ENCODE results near the gene RTN4RL2.
A peak's percentile ranks its signal among the peaks of the same experiment; 100 is the strongest.
"Not testable (repeated sequence)": the region's sequence is repeated elsewhere in the genome, so short reads cannot be mapped to it uniquely, and the experiment has no call there.

The RTN4RL2 gene

GRCh38 chr11:57432149-57432561 is 28.2 kb upstream of the RTN4RL2 start:
- no peak for DNase-seq (ENCODE audit: low read depth in 2 of 3, low spot score in 2 of 3)

DNA sequence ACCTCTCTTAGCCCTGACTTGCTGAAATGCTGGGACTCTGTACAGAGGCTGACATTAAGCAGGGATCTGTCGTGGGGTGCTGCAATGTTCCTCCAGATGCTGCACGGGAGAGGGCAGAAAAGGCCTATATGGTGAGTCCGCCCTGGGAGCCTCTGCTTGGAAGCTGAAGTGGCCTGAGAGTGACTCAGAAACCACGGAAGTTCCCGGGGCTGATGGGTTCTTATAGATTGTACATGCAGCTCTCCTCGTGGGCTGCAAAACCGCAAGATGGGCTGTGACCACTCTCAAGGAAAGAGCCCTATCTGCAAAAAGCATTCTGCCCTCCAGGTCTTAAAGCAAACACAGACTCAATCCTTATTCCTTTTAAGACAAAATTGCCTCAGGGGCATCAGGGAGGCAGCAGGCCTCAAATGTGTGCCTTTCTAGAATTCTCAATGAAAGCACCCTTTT is 27.6 kb upstream of the RTN4RL2 start:
- DNase-seq (ENCODE audit: low read depth in 2 of 3, low spot score in 2 of 3) = peak in 1 of 3 experiments; percentile 10

DNA sequence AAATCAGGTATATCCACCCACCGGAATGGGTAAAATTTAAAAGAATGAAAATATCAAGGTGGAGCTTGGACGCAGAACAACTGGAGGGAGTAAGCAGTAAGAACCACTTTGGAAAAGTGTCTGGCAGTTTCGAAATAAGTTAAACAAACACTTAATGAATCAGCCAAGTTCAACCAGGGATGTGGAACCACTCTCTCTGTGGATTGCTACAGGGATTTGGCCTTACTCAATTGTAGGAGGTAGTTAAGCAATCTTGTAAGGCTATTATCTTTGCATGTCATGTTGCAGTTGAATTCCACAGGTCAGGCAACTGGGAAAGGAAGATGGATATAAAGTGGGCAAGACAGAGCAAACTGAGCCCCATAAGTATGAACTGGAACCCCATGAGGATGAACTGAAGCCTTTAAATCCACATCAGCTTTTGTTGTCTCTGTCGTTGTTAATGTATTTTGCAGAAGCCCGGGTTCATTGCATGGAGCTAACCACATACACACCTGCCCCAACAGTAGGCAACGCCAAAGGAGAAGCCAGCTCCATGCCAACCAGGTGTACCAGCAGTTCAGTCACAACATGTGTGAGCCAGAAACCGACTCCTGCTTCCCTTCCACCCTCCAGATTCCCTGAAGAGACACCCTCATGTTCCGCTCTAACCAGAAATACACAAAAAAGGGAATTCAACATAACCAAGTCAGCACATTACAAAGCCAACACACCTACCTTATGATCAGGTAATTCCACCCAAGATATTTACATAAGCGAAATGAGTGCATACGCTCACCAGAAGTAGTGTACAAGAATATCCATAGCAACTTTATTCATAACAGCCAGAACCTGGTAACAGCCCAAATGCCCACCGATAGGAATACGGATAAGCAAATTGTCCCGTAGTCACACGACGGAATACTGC is 25.4 kb upstream of the RTN4RL2 start:
- no peak for DNase-seq (ENCODE audit: low read depth in 2 of 3, low spot score in 2 of 3)

DNA sequence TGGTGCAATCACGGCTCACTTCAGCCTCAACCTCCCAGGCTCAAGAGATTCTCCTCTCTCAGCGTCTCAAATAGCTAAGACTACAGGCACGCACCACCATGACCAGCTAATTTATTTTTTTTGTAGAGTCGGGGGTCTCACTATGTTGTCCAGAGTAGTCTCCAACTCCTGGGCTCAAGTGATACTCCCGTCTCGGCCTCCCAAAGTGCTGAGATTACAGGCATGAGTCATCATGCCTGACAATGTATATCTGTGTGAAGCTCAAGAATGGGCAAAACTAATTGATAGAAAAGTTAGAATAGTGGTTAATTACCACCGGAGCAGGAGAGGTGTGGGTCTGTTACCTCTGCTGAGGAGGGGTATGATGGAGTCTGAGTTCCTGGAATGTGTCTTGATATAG is 24.3 kb upstream of the RTN4RL2 start:
- no peak for DNase-seq (ENCODE audit: low read depth in 2 of 3, low spot score in 2 of 3)

DNA sequence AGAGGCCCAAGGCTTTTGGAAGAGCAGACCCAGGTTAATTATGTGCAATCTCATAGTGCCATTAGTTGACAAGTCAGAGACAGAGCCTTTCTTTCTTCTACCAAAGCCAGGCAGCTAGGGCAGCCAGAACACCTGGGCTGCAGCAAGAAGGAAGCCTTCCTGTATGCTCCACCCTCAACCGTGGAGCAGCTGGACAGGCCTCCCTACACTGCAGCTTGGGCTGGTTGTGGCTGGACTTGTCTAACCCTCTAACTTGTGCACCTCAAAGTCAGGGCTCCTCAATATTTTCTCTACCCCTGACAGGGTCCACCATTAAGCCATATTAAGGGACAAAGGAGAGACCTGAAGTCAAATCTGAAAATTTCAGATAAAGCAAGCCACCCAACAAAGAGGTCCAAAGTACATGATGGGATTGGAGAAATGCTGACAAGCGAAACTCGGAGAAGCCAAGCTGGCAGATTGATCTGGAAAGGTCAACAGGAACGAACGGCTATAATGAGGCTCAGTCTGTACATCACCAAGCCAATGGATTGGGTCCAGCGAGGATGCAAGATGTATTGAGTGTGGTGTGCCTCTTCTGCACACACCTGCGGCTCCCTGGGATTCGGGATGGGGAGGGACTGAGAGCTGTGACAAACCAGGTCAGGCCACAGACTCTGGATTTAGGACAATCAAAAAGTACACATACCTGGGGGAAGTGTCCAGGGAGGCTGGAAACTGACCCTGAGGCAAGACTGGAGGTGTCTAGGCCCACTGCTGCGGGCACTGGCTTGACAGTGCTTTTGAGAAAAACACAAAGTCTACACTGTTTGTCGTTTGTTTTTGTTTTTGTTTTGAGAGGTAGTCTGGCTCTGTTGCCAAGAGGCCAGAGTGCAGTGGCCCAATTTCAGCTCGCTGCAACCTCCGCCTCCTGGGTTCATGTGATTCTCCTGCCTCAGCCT is 21.7 kb upstream of the RTN4RL2 start:
- no peak for DNase-seq (ENCODE audit: low read depth in 2 of 3, low spot score in 2 of 3)

GRCh38 chr11:57439786-57440185 is 20.5 kb upstream of the RTN4RL2 start:
- no peak for DNase-seq (ENCODE audit: low read depth in 2 of 3, low spot score in 2 of 3)

DNA sequence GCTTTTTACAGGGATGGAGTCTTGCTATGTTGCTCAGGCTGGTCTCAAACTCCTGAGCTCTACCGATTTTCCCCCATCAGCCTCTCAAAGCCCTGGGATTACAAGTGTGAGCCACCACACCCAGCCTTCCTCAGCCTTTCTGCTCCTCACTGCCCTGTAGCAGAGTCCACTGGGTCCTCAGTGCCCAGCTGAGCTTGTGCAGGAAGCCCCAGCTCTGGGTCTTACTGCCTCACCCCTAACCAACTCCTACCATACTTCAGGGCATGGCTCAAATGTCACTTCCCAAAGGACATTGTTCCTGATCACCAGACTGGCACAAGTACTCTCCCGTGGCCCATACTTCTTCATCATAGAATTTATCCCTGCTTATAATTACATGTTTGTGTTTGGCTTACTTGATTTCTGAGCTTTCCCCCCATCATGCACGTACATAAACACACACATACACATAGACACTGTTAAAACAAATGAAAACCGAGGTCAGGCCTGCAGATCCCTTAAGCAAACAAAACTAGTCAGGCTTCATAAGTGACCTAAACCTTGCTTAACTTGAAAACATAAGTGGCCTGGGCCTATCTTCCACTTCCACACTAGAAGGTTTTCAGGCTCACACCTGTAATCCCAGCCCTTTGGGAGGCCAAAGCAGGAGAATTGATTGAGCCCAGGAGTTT is 19.4 kb upstream of the RTN4RL2 start:
- DNase-seq (ENCODE audit: low read depth in 2 of 3, low spot score in 2 of 3) = no peak

GRCh38 chr11:57444362-57445121 is 15.8 kb upstream of the RTN4RL2 start:
- DNase-seq (ENCODE audit: low read depth in 2 of 3, low spot score in 2 of 3) = no peak

- not testable (repeated sequence) for DNase-seq (ENCODE audit: low read depth in 2 of 3, low spot score in 2 of 3)
These were observed 15.3 kb upstream of the RTN4RL2 start for GRCh38 chr11:57445122-57445394.

GRCh38 chr11:57446055-57446454 is 14.3 kb upstream of the RTN4RL2 start:
- DNase-seq (ENCODE audit: low read depth in 2 of 3, low spot score in 2 of 3) = no peak

- no peak for DNase-seq (ENCODE audit: low read depth in 2 of 3, low spot score in 2 of 3)
These were observed 6.7 kb upstream of the RTN4RL2 start for GRCh38 chr11:57453543-57454177.

DNA sequence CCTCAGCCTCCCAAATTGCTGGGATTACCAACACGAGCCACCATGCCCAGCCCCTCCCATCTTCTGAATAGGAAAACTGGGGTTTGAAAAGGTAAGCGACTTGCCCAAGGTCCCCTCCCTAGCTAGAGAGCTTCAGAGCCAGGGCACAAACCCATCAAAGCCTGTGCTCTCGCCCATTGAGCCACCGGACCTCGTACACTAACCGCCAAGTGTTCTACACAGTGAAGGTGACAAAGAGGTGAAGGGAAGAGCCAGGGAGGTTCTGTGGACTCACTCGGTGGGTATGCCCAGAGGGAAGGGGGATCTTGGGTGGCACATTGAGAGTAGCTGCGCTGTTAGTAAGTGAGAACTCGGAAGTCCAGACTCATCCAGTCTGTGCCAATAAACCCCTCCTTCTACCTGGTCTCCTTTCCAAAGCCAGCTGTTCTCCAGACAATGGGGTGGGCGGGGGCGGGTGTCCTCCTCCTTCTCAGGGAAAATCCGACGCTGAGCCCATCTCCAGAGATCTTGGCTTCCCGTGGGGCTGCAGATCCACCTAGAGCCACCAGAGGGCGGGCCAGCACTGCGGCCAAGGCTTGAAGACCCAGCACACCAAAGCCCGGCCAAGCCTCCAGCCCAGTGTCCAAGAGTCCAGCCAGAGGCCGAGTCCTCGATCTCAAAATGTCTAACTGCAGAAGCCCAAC is 3.2 kb upstream of the RTN4RL2 start:
- DNase-seq (ENCODE audit: low read depth in 2 of 3, low spot score in 2 of 3) = peak in 2 of 3 experiments; percentile 62 to 66

- DNase-seq (ENCODE audit: low read depth in 2 of 3, low spot score in 2 of 3) = no peak
These were observed 2.7 kb upstream of the RTN4RL2 start for GRCh38 chr11:57457643-57458023.

DNA sequence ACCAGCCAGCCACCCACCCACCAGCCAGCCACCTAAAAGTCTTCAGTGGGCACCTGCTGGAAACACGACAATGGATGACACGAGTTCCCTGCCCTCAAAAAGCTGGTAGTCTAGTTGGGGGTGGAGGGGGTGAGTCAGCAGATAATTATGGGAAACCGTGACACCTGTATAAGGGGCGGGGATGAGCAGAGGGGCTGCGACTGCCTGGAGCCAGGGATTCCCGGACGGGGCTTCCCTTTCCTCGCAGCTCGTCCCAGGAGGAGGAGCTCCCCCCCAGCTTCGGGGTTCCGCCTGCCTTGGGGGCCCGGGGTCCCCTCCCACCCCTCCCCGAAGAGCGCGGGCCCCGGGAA is 2.3 kb upstream of the RTN4RL2 start:
- no peak for DNase-seq (ENCODE audit: low read depth in 2 of 3, low spot score in 2 of 3)

- DNase-seq (ENCODE audit: low read depth in 2 of 3, low spot score in 2 of 3) = no peak
These were observed 1.7 kb upstream of the RTN4RL2 start for GRCh38 chr11:57458410-57459163.

DNA sequence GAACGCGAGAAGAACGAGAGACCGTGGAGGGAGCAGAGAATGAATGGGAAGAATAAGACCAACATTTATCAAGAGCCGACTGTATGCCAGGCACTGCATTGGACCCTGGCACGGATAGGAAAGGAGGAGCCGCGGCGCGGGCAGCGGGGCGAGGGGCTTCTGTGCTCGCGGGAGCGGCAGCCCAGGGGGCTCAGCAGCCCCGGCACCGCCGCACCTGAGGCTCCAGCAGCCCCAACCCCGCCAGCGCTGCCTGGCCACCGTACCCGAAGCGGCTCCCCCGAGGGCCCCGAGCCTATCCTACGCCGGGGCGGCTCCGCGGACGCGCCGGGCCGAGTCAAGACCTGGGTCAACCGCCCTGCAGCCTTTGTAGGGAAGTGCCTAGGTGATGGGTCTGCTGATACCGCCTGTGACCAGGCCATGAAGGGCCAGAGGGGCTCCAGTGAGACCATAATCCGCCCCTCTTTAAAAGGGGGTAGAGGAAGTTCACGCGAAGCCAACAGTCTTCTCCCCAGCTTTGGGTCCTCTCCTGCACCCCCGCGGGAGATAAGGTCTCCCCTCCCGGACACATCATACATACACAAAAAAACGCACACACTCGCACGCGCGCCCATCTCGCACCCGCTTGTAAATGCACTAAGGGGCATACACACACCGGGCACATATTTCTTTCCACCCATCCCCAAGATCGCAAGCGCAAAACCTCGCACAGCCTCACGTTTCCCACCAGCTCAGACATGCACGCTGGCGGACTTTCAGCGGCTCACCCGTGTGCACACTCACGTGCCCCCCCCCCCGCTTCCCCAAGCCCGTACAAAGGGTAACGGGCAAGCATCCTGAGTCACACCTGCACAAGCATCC is 935 bp upstream of the RTN4RL2 start:
- no peak for DNase-seq (ENCODE audit: low read depth in 2 of 3, low spot score in 2 of 3)

- no peak for DNase-seq (ENCODE audit: low read depth in 2 of 3, low spot score in 2 of 3)
These were observed 726 bp downstream of the RTN4RL2 start for GRCh38 chr11:57460758-57461749.
